IMR-90 (cell line): ENCODE data around the gene ANKRD44. TPM values are rescaled to one million over a fixed set of nuclear protein-coding genes. Genes with fewer than 3 reads are reported as not detected.

Source experiments
- ATAC-seq: fragments of 200-7000 bp; cut with Tn5 transposase; 2 replicates; pipeline ENCODE4 v1.9.1; 2020; ENCODE audit warnings: low read depth, mild to moderate bottlenecking, moderate library complexity
- BruUV-seq: library from RNA; stranded (reverse); fragments of 400-500 nt; replicated peaks from 2 replicates; lab custom pipeline; 2021; lab: Mats Ljungman, UMichigan
- CTCF ChIA-PET: fragments of 300-600 bp; formaldehyde crosslinking; extraction: SDS; loops from one replicate; lab custom pipeline; 2021; ENCODE audit warnings: antibody characterized with exemption; lab: Yijun Ruan, JAX
- POLR2A ChIA-PET: fragments of 300-600 bp; sonication (Branson Sonifier 250); formaldehyde crosslinking; loops from one replicate; lab custom pipeline; 2022; ENCODE audit warnings: antibody characterized with exemption; ENCODE audit not compliant: unreplicated experiment; lab: Charles Lee
- DNase-seq: peaks from one replicate; pipeline ENCODE4 v3.0.0; 2013
- H2AFZ ChIP-seq: replicated peaks from 2 replicates; pipeline ENCODE3; 2013; ENCODE audit warnings: low read length, mild to moderate bottlenecking; ENCODE audit not compliant: poor library complexity
- H2AK5ac ChIP-seq: 2 replicates; pipeline ENCODE4 v1.6.1; 2013; ENCODE audit warnings: low read depth, low read length, inconsistent platforms
- H2AK9ac ChIP-seq: replicated peaks from 2 replicates; pipeline ENCODE3; 2013; ENCODE audit warnings: mild to moderate bottlenecking, low read depth, low read length, moderate library complexity; ENCODE audit not compliant: poor library complexity
- H2BK120ac ChIP-seq: 2 replicates; pipeline ENCODE4 v1.6.1; 2013; ENCODE audit warnings: low read depth, low read length, inconsistent platforms
- H2BK15ac ChIP-seq: 3 replicates; pipeline ENCODE4 v1.6.1; 2013; ENCODE audit warnings: low read depth, low read length, inconsistent platforms
- H2BK20ac ChIP-seq: 2 replicates; pipeline ENCODE4 v1.6.1; 2013; ENCODE audit warnings: low read depth, mild to moderate bottlenecking, inconsistent platforms, low read length, moderate library complexity
- H2BK5ac ChIP-seq: 2 replicates; pipeline ENCODE4 v1.6.1; 2013; ENCODE audit warnings: mild to moderate bottlenecking, low read depth, low read length, inconsistent platforms; ENCODE audit not compliant: poor library complexity, severe bottlenecking
- H3K14ac ChIP-seq: replicated peaks from 2 replicates; pipeline ENCODE4 v1.6.1; 2013; ENCODE audit warnings: low read depth, low read length, inconsistent platforms
- H3K18ac ChIP-seq: 2 replicates; pipeline ENCODE4 v1.6.1; 2013; ENCODE audit warnings: low read depth, low read length, control low read depth
- H3K23ac ChIP-seq: 2 replicates; pipeline ENCODE4 v1.6.1; 2013; ENCODE audit warnings: low read depth, low read length, inconsistent platforms
- H3K27ac ChIP-seq: 2 replicates; pipeline ENCODE4 v1.5.1; 2013; ENCODE audit warnings: mild to moderate bottlenecking, control low read depth, low read length; ENCODE audit not compliant: insufficient read depth
- H3K27me3 ChIP-seq: 2 replicates; pipeline ENCODE4 v1.6.1; 2013; ENCODE audit warnings: low read length; ENCODE audit not compliant: control insufficient read depth, insufficient read depth
- H3K36me3 ChIP-seq: 2 replicates; pipeline ENCODE4 v1.6.1; 2013; ENCODE audit warnings: low read length, mixed read lengths; ENCODE audit not compliant: control insufficient read depth, insufficient read depth
- H3K4ac ChIP-seq: 2 replicates; pipeline ENCODE4 v1.6.1; 2013; ENCODE audit warnings: low read depth, low read length, inconsistent platforms
- H3K4me1 ChIP-seq: 2 replicates; pipeline ENCODE4 v1.6.1; 2013; ENCODE audit warnings: low read length, mixed read lengths; ENCODE audit not compliant: control insufficient read depth, insufficient read depth
- H3K4me2 ChIP-seq: 2 replicates; pipeline ENCODE4 v1.6.1; 2013; ENCODE audit warnings: low read depth, mild to moderate bottlenecking, control low read depth, low read length, moderate library complexity
- H3K4me3 ChIP-seq: 2 replicates; pipeline ENCODE4 v1.5.1; 2013; ENCODE audit warnings: low read depth, mild to moderate bottlenecking, control low read depth, low read length, moderate library complexity; ENCODE audit not compliant: insufficient read depth
- H3K56ac ChIP-seq: 2 replicates; pipeline ENCODE4 v1.6.1; 2013; ENCODE audit warnings: low read length, inconsistent platforms; ENCODE audit not compliant: insufficient read depth; ENCODE audit errors: extremely low read depth
- H3K79me1 ChIP-seq, 2 experiments: 2 replicates each; pipeline ENCODE4 v1.6.1; 2013; ENCODE audit warnings: low read length in 2 of 2, inconsistent platforms in 1 of 2, low read depth in 1 of 2
- H3K9ac ChIP-seq: 2 replicates; pipeline ENCODE4 v1.6.1; 2013; ENCODE audit warnings: low read depth, low read length, control low read depth
- H3K9me1 ChIP-seq: 2 replicates; pipeline ENCODE4 v1.6.1; 2013; ENCODE audit warnings: low read length, inconsistent platforms; ENCODE audit not compliant: insufficient read depth
- H3K9me3 ChIP-seq: 2 replicates; pipeline ENCODE4 v1.6.1; 2013; ENCODE audit warnings: low read length; ENCODE audit not compliant: control insufficient read depth, insufficient read depth
- H4K20me1 ChIP-seq: 2 replicates; pipeline ENCODE4 v1.6.1; 2013; ENCODE audit warnings: low read length, inconsistent platforms; ENCODE audit not compliant: insufficient read depth
- H4K5ac ChIP-seq: 2 replicates; pipeline ENCODE4 v1.6.1; 2013; ENCODE audit warnings: mild to moderate bottlenecking, low read depth, low read length, control low read depth
- H4K8ac ChIP-seq, 2 experiments: 2 replicates each; pipeline ENCODE4 v1.6.1; 2013; ENCODE audit warnings: low read depth in 2 of 2, low read length in 2 of 2, control low read depth in 1 of 2, inconsistent platforms in 1 of 2
- H4K91ac ChIP-seq: 2 replicates; pipeline ENCODE4 v1.6.1; 2013; ENCODE audit warnings: low read depth, low read length, inconsistent platforms; ENCODE audit not compliant: insufficient read depth
- NFE2L2 ChIP-seq: fragments of 150-350 bp; IDR thresholded peaks from 2 replicates; pipeline ENCODE4 v1.6.1; 2016; ENCODE audit warnings: low read depth, mild to moderate bottlenecking, low read length
- WGBS, 2 experiments: methylation state at CpG; one replicate each; pipeline versions ENCODE4 v1.1.5 to v1.1.7; 2013; ENCODE audit warnings: missing lambda C conversion rate in 2 of 2; ENCODE audit not compliant: insufficient read length in 1 of 2; ENCODE audit errors: extremely low coverage in 2 of 2; 5-methylcytosine and 5-hydroxymethylcytosine counted together
- dilution Hi-C: fragments of 300-500 bp; cut with HindIII; formaldehyde crosslinking; loops from one replicate; pipeline ENCODE4 v1.14.3; 2018; ENCODE audit warnings: low sequenced_read_pairs; ENCODE audit not compliant: unreplicated experiment
- in situ Hi-C: fragments of 300-500 bp; cut with MboI; formaldehyde crosslinking; loops from 3 replicates; pipeline ENCODE4 v1.14.3; 2019; ENCODE audit warnings: low sequenced_read_pairs, inconsistent platforms, mixed read lengths
- intact Hi-C: fragments of 100-400 bp; cut with micrococcal nuclease; formaldehyde crosslinking; loops from 2 replicates; pipeline ENCODE4 v1.10.0; 2022
- polyA plus RNA-seq, 3 experiments: library from polyadenylated mRNA; depleted of rRNA; stranded (reverse); fragments of >200 nt; gene quantifications; 2 replicates each; pipeline ENCODE4 v1.2.3, GENCODE V29; 2012; ENCODE audit warnings: low replicate concordance in 1 of 3
- total RNA-seq: library from RNA; depleted of rRNA; stranded (reverse); fragments of >200 nt; gene quantifications from 2 replicates; pipeline ENCODE4 v1.2.3, GENCODE V29; 2012

The ANKRD44 gene
- total and polyA plus RNA-seq, 2 of the 4 experiments (the other 2 are of a cell fraction) = 5.2 to 15.6 TPM

DNA sequence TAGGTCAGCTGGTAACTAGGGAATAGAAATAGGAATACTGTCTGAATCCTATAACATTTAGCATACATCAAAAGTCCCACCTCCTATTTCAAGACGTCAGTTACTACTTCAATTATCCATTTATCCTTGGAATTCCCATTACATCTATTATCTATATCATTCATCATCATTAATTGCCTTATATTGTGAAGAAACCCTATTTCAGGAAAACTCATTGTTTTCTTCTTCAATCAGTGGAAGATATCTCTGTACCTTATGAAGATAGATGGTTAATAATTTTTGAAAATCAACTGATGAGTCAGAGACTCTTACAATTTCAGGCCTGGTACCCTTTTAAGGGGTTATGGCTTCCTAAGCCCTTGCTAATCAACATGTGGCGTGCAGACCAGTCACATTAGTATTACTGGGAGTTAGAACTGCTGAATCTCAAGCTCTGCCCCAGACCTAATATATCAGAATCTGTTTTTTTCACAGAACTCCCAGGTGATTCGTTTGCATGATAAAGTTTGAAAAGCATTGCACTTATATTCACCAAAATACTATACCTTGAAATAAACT is 314.7 kb downstream of the ANKRD44 start:
- CTCF ChIA-PET = no interaction called here
- intact Hi-C loops = no loop called here
- no peak for ATAC-seq
- H3K9me1 ChIP-seq = no peaks in the 10 kb centered on the region
- H3K4me2 ChIP-seq = no peak overlapping the region
- no peaks in the 10 kb centered on the region for H3K79me1 ChIP-seq
- dilution Hi-C loops = no loop called here
- no peak overlapping the region for H3K4me3 ChIP-seq
- no peak overlapping the region for H2AFZ ChIP-seq
- 100% methylated on average over 1 of the region's 3 CpGs; no CpG with 5 or more reads in 1 of the 2 experiments for WGBS, 2 experiments
- no peak overlapping the region for H3K4ac ChIP-seq
- no peak overlapping the region for H3K14ac ChIP-seq
- no peak overlapping the region for H2BK5ac ChIP-seq
- BruUV-seq = no TSS peak
- no peaks in the 10 kb centered on the region for H3K36me3 ChIP-seq
- H2AK5ac ChIP-seq = no peak overlapping the region
- H2BK15ac ChIP-seq = no peak overlapping the region
- DNase-seq = no peak
- H2AK9ac ChIP-seq = no peak overlapping the region
- H4K91ac ChIP-seq = no peak overlapping the region
- no peak overlapping the region for H2BK20ac ChIP-seq
- no peaks in the 10 kb centered on the region for H4K20me1 ChIP-seq
- no peaks in the 10 kb centered on the region for H3K27me3 ChIP-seq
- H3K18ac ChIP-seq = no peak overlapping the region
- in situ Hi-C loops = no loop called here
- no peak overlapping the region for H2BK120ac ChIP-seq
- no peak overlapping the region for H3K23ac ChIP-seq
- H3K4me1 ChIP-seq = no peaks in the 10 kb centered on the region
- H3K56ac ChIP-seq = no peak overlapping the region
- no peak overlapping the region for H4K8ac ChIP-seq
- POLR2A ChIA-PET = no interaction called here
- no peak for TF ChIP-seq NFE2L2
- no peaks in the 10 kb centered on the region for H3K9me3 ChIP-seq
- no peak overlapping the region for H4K5ac ChIP-seq
- no peak overlapping the region for H3K27ac ChIP-seq
- H3K9ac ChIP-seq = no peak overlapping the region
